HG03139 (cell line): Measurements from ENCODE around the gene GNAO1.
"Not testable (repeated sequence)": the region's sequence is repeated elsewhere in the genome, so short reads cannot be mapped to it uniquely, and the experiment has no call there.

ENCODE experiments used
- ATAC-seq: cut with Tn5 transposase; IDR thresholded peaks from one replicate; pipeline ENCODE4 v1.9.1; 2021; ENCODE audit not compliant: unreplicated experiment

Gene GNAO1

DNA sequence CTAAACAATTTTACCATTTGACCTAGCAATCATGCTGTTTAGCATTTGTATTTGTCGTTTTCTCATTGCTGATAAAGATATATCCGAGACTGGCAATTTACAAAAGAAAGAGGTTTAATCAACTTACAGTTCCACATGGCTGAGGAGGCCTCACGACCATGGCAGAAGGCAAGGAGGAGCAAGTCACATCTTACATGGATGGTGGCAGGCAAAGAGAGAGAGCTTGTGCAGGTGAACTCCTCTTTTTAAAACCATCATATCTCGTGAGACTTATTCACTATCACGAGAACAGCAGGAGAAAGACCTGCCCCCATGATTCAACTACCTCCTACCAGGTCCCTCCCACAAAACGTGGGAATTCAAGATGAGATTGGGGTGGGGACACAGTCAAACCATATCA lies 187.8 kb downstream of the GNAO1 start:
- ATAC-seq: not testable (repeated sequence)

- ATAC-seq: not testable (repeated sequence)
Observed at GRCh38 chr16:56380778-56381485, 189.6 kb downstream of the GNAO1 start.

- ATAC-seq: no peak
Observed at GRCh38 chr16:56382459-56382858, 191.2 kb downstream of the GNAO1 start.

GRCh38 chr16:56382901-56383355 lies 191.6 kb downstream of the GNAO1 start:
- no peak for ATAC-seq

GRCh38 chr16:56384074-56384721 lies 192.9 kb downstream of the GNAO1 start:
- ATAC-seq: no peak

DNA sequence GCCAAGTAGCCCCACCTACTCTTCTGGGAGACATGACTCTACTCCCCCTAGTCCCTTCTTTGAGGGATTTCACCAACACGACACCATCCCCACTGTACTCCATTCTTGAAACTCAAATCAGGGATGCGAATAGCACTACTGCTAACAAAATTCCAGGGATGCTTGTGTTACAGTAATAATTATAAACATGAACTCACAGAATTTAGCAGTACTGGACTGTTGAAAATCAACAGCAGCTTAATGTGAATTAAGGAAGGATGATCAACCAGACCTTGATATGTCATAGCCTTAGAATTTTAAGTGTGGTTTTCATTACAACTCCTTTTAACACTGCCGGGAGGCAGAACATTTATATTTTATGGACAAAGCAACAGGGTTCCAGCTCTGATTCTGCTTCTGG lies 196.1 kb downstream of the GNAO1 start:
- no peak for ATAC-seq

DNA sequence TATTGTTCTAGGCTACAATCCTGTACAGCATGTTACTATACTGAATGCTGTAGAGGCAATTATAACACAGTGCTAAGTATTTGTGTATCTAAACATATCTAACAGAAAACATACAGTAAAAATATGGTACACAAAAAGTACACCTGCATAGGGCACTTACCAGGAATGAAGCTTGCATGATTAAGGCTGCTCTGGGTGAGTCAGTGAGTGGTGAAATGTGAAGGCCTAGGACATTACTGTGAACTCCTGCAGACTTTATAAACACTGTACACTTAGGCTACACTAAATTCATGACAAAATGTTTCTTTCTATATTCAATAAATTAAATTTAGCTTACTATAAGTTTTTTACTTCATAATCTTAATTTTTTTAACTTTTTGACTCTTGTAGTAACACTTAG lies 196.9 kb downstream of the GNAO1 start:
- no peak for ATAC-seq

DNA sequence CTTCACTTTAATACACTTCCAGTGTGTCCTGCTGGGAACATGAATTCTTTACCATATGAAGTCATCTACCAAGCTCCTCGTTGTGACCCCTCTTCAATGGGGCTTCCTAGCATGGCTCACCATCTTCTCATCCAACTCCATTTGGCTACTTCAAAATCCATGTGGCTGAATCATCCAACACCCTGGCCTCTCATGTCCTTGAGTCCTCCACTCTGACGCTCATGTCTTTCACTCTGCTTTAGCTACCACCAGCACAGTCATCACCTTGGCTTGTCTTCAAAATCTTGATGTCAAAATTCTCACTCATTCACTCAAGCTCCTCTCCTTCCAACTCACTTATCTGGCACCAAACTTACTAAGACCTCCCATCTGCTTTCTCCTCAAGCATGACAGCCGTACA lies 198.3 kb downstream of the GNAO1 start:
- ATAC-seq: no peak

- ATAC-seq: not testable (repeated sequence)
Observed at GRCh38 chr16:56396724-56397123, 205.4 kb downstream of the GNAO1 start.

- ATAC-seq: no peak
Observed at GRCh38 chr16:56399047-56399446, 207.8 kb downstream of the GNAO1 start.

DNA sequence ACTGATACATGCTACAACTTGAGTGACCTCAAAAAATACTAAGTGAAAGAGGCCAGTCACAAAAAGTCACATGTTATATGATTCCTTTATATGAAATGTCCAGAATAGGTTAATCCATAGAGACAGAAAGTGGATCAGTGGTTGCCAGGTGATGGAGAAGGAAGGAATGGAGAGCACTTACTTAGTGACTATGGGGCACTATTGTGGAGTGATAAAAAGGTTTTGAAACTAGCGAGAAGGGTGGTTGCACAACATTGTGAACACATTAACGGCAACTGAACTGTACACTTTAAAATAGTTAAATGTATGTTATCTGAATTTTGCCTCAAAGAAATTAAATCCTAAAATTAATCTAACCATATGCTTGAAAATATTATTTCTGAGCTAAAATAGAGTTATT lies 208.2 kb downstream of the GNAO1 start:
- no peak for ATAC-seq

DNA sequence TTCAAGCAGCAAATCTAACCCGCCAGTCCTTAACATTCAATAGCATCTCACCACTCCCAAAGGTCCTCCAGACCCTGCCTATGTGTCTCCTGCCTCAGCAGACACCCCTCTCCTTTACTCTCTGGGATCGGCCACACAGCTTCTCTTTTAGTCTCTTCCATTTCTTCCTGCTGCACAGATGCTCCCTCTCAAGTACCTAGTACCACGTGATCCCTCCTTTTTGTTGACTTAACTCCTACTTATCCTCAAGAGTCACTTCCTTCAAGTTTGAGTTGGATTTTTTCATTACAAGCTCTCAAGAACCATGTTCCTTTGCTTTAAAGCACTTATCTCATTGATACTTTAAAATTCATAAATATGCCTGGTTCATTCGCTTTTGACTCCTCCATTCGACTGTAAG lies 209.2 kb downstream of the GNAO1 start:
- ATAC-seq: no peak

- ATAC-seq: no peak
Observed at GRCh38 chr16:56401482-56401881, 210.2 kb downstream of the GNAO1 start.

GRCh38 chr16:56405977-56406672 lies 214.8 kb downstream of the GNAO1 start:
- ATAC-seq: no peak
